GM18520 (cell line): ENCODE data around the gene CCDC185.
"Not testable (repeated sequence)": the region's sequence is repeated elsewhere in the genome, so short reads cannot be mapped to it uniquely, and the experiment has no call there.

Source experiments
- ATAC-seq: cut with Tn5 transposase; IDR thresholded peaks from one replicate; pipeline ENCODE4 v1.9.1; 2021; ENCODE audit not compliant: unreplicated experiment

CCDC185 gene

DNA sequence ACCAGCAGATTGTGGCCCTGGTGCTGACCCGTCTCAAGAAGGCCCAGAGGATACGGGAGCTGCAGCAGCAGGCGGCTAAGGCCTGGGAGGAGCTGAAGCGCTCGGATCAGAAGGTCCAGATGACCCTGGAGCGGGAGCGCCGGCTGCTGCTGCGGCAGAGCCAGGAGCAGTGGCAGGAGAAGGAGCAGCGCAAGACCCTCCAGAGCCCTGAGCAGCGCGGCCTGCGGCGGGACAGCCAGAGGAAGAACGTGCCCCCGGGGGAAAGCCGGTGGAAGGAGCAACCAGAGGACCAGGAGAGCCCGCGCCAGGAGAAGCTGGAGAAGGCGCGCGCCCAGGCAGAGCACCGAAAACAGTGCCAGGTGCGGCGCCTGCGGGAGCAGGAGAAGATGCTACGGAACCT is 1.0 kb downstream of the CCDC185 start:
- no peak for ATAC-seq

DNA sequence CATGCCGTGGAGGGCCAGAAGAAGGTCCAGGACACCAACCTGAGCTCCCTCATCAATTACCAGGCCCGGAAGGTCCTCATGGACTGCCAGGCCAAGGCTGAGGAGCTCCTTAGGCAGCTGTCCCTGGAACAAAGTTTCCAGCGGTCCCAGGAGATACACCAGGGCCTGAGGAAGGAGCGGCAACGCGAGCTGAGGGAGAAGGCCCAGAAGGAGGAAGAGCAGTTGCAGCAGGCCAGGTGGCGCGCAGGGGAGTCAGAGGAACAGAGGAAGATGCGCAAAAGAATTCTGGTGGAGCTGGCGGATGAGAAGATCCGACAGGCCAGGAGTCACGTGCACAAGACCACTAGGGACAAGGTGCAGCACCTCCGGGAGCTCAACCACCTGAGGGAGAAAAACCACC is 1.5 kb downstream of the CCDC185 start:
- ATAC-seq: no peak

DNA sequence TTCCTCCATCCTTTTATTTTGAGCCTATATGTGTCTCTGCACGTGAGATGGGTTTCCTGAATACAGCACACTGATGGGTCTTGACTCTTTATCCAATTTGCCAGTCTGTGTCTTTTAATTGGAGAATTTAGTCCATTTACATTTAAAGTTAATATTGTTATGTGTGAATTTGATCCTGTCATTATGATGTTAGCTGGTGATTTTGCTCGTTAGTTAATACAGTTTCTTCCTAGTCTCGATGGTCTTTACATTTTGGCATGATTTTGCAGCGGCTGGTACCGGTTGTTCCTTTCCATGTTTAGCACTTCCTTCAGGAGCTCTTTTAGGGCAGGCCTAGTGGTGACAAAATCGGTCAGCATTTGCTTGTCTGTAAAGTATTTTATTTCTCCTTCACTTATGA is 6.2 kb downstream of the CCDC185 start:
- not testable (repeated sequence) for ATAC-seq

DNA sequence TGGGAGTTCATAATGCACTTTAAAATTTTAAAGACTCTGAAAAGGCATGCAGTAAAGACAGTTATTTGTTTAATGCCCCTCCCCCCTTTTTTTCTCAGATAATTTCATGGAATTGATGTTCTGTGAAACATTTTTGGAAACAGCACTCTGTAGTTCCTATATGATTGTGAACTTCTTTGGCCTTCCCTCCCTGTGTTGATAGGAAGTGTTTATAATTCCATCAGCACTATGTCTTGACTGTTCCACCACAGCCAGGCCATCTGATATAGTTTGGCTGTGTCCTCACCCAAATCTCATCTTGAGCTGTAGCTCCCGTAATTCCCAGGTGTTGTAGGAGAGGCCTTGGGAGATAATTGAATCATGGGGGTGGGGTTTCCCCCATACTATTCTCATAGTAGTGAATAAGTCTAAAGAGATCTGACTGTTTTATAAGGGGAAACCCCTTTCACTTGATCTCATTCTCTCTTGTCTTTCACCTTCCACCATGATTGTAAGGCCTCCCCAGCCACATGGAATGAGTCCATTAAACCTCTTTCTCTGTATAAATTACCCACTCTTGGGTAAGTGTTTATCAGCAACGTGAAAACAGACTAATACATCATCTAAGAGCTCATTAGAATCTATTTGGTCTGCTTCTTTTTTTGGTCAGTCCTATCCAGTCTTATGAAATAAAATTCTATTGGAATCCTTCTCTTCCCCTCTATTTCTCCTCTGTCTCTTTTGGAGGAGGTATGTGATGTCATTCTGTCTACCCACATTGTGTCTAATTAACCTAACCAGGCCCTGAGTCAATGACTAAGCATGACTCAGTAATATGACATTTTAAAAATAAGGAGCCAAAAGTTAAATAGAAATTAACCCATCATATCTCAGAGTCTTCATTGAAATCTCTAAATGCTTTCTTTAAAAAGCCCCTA is 8.9 kb downstream of the CCDC185 start:
- no peak for ATAC-seq

GRCh38 chr1:223402790-223403142 is 9.6 kb downstream of the CCDC185 start:
- ATAC-seq: no peak

- ATAC-seq: no peak
Measured at GRCh38 chr1:223403184-223403815, 10.1 kb downstream of the CCDC185 start.

DNA sequence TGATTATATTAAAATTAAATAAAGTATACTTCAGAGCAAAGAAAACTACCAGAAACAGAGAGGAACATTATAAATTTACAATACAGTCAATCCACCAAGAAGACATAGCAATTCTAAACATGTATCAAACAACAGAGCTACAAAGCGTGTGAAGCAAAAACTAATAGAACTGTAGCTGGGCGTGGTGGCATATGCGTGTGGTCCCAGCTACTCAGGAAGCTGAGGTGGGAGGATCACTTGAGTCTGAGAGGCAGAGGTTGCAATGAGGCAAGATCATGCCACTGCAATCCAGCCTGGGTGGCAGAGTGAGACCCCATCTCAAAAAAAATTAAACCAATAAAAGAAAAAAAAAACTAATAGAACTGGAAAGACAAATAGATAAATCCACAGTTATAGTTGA is 12.3 kb downstream of the CCDC185 start:
- no peak for ATAC-seq

DNA sequence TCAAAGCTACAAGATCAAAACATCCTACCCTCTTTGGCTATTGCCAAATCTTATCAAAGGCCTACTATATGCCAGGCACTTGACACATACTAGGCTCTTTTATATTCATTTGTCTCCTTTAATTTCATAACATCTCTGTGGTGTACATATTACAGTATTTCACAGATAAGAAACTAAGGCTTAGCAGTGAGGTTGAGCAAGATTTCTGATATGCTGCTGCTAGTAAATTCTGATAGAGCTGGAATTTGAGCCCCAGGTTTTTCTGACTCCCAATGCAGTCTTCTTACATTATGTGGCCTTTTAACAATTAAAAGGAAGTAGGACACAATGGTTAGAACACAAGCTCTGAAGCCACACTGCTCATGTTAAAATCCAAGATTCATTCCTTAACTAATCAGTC is 16.8 kb downstream of the CCDC185 start:
- no peak for ATAC-seq

DNA sequence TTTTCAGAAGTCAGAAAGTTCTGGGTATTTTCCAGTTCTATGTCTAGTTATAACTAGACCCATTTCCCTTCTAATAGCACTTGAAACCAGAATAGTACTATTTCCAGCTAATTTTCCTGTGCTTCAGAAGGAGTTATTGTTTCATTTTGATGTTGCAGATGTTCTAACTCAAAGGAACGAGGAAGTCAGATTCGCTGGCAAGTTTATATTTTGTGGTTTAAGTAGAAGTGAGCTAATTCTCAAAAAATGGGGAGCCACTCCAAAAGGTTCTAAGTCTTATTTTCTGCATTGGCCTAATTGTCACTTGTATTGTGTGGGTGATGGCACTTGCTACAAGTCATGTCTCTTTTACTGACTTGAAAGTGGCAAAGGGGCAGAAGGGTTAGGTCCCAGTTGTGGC is 18.1 kb downstream of the CCDC185 start:
- no peak for ATAC-seq

- ATAC-seq: no peak
Measured at GRCh38 chr1:223411710-223412109, 18.5 kb downstream of the CCDC185 start.

DNA sequence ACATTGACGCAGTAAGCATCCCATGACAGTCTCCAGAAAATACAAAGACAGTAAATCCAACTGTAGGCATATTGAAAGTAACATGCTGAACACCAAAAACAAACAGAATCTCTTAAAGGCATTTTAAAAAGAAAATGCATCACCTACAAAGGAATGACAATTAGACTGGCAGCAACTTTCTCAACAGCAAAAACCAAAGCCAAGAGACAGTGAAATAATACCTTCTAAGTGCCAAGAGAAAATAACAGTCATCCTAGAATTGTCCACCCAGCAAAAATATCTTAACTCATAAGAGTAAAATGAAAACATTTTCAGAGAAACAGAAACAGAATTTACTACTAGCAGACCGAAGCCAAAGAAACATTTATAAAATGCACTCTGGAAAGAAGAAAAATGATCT is 20.0 kb downstream of the CCDC185 start:
- no peak for ATAC-seq

DNA sequence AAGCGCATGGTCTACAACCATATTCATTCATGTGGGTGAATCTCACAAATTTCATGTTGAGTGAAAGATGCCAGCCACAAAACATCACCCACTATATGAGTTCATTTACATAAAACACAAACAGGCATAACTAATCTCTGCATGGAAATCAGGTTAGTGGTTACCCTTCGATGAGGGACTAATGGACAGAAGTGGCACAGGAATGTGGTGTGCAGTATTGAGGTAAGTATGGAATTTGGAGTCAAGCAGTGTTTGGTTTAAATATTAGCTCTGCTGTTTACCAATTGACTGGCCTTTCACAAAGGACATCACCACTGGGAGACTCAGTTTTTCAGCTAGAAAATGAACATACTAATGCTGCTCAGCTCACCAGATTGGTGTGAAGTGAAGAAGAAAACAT is 24.2 kb downstream of the CCDC185 start:
- ATAC-seq: no peak

DNA sequence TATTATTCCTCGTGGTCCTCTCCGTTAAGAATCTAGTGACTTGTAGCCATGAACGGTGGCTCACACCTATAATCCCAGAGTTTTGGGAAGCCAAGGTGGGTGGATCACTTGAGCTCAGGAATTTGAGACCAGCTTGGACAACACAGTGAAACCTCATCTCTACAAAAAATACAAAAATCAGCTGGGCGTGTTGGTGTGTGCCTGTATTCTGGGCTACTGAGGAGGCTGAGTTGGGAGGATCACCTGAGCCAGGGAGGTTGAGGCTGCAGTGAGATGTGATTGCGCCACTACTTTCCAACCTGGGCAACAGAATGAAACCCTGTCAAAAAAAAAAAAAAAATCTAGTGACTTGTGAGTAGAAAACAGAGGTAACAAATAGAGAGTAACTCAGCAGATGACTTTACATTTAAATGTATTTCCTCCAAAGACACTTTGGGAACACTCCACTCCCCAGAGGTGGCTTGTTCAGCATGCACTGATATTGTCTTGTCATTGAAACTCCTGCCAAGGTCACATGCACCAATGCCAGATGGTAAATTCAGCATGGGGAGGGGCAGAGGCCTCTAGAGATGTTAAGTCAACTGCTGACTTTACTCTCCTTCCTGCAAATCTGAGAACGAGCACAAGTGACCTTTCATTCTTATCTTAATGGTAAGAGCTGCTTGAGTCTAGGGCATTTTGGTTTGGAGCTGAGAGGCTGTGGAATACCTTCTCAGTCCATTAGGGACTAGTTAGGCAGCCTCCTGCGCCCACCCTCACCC is 24.9 kb downstream of the CCDC185 start:
- ATAC-seq: no peak

DNA sequence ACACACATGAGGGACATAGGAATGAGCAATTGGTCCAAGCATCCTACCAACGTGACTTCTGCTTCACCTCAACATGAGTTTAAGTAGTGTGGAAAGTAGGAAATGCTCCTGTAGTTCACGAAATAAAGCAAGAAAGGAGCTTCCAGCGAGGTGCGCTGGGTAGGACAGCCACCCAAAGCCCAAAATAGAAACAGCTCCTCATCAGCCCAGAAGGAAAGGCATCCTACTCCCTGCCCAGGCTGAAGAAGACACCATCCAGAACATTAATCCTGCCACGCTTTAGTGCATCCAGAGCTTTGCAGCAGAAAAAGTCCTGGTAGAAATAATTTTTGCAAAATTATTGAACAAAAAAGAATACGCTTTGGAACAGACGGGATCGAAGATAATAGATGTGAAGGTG is 25.9 kb downstream of the CCDC185 start:
- ATAC-seq: no peak

DNA sequence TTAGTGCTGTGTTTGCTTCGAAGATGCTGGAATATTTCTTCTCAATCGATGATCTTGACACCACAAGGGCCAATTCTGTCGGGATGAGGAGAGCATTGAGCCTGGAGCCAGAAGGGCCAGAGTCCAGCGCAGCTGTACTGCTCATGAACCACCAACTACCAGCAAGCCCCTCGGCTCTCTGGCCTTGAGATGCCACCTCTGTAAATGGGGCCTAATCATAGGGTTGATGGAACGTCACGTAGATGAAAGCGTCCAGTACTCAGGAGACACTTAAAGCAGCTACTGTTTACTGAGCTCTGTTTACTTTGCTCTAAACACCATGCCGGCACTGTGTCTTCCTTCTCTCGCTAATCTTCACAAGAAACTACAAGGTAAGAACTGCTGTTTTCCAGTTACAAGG is 26.3 kb downstream of the CCDC185 start:
- ATAC-seq: no peak

- no peak for ATAC-seq
Measured at GRCh38 chr1:223421025-223421424, 27.8 kb downstream of the CCDC185 start.

DNA sequence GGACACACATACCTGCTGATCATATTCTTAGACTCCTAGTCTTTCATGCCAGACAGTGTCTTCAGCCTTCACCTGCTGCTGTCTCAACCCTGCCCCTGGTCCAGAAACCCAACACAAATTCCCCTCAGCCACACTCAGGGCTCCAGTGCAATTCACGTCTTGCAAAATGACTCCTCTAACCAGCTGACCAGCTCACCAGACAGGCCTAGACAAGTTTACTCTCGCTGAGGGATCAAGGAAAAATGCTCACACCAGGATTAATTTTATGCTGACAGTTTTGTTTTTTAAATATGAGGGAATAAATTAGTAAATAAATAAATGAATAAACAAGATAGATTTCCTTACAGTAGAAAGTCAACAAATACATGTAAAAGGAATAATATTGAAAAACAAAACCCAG is 28.5 kb downstream of the CCDC185 start:
- no peak for ATAC-seq

DNA sequence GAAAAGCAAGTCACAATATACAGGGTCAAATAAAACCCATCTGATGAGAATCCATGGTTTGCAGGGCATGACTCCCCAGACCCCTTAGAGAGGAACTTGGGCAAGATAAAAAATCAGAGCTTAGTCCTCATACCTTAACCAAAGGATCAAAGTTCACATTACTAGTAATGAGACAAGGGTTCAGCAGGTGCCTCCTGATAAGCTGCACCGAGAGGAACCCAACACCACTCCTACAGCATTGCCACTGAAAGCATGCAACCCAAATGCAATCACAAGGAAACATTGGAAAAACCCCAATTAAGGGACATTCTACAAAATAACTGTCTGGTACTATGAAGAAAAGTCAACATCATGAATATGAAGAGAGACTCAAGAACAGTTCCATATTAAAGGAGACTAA is 29.7 kb downstream of the CCDC185 start:
- ATAC-seq: no peak

GRCh38 chr1:223423641-223424233 is 30.5 kb downstream of the CCDC185 start:
- ATAC-seq: no peak

DNA sequence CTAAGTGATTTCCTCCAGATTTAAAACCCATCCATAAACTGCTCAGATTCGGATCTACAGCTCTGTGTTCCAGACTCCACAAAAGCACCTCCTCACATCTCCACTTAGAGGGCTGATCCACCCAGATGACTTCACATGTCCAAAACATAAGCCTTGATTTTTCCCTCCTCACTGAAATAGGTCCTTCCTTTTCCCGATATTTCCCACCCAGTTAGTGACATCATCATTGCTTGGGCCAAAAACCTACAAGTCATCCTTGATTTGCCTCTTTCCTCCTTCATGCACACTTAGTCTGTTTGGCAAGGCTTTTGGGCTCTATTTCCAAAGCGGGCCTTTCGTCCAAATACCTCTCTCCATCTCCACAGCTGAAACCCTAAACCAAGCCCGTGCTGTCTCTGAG is 32.3 kb downstream of the CCDC185 start:
- no peak for ATAC-seq

DNA sequence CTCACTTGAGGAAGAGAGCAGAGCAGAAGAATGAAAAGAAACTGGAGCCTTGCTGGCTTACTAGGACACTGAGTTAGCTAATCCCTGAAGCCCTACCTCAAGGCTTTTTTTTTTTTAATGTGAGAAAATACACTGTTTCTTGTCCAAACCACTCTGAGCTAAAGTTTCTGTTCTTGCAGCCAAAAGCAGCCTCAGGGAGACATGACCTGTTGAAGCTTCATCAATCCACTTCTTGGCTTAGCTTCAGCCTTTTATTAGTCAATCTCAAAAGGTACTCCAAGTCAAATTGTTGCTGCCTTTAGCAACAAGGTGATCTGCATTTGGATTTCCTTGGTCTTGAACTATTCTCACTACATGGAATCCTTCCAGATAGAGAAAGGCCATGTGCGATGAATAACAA is 33.7 kb downstream of the CCDC185 start:
- no peak for ATAC-seq
